Muscle layer of duodenum (tissue), 2 donors: ENCODE measurements around the gene SUGP2.

Experiments used
- H3K27ac ChIP-seq: one replicate; pipeline ENCODE4 v1.7.0; 2013; ENCODE audit warnings: mild to moderate bottlenecking, low read length
- H3K27me3 ChIP-seq: one replicate; pipeline ENCODE4 v1.7.0; 2013; ENCODE audit warnings: low read depth, mild to moderate bottlenecking, control low read depth, low read length
- H3K36me3 ChIP-seq, 2 donors: one replicate each; pipeline ENCODE4 v1.7.0; 2013; ENCODE audit warnings: low read length in 2 of 2, control low read depth in 1 of 2, mild to moderate bottlenecking in 1 of 2; ENCODE audit not compliant: insufficient read depth in 2 of 2, control insufficient read depth in 1 of 2
- H3K4me1 ChIP-seq, 2 donors: one replicate each; pipeline ENCODE4 v1.7.0; 2013; ENCODE audit warnings: low read length in 2 of 2, mild to moderate bottlenecking in 2 of 2, control low read depth in 1 of 2, moderate library complexity in 1 of 2; ENCODE audit not compliant: insufficient read depth in 2 of 2, control insufficient read depth in 1 of 2
- H3K4me3 ChIP-seq, 2 donors: one replicate each; pipeline ENCODE4 v1.7.0; 2013; ENCODE audit warnings: low read length in 2 of 2, low read depth in 1 of 2, mild to moderate bottlenecking in 1 of 2
- H3K9me3 ChIP-seq, 2 donors: one replicate each; pipeline ENCODE4 v1.7.0; 2013; ENCODE audit warnings: low read length in 2 of 2, control low read depth in 1 of 2, mild to moderate bottlenecking in 1 of 2; ENCODE audit not compliant: control insufficient read depth in 1 of 2
- donor health status: healthy.

Gene SUGP2

DNA sequence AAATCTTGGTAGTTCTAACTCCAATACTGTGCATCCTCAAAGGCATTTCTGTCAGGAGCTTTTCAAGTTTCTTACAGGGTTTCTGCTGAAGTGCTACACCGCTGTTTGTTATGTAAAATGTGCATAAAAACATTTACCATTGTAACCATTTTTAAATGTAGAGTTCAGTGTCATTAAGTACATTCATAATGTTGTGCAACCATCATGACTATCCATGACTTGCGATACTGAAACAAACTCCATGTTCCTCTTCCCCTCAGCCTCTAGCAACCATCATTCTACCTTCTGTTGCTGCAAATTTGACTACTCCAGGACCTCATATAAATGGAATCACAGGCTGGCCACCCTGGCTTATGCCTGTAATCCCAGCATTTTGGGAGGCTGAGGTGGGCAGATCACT, 16.1 kb upstream of the SUGP2 start:
- Histone ChIP-seq H3K27me3 (no peaks in the 10 kb centered on the region), H3K36me3 (peaks cover 14 to 34% of the 10 kb centered on the region in 2 donors), H3K4me3 (no peak overlapping the region), H3K9me3 (no peaks in the 10 kb centered on the region), H3K4me1 (no peaks in the 10 kb centered on the region), H3K27ac (no peak overlapping the region)

DNA sequence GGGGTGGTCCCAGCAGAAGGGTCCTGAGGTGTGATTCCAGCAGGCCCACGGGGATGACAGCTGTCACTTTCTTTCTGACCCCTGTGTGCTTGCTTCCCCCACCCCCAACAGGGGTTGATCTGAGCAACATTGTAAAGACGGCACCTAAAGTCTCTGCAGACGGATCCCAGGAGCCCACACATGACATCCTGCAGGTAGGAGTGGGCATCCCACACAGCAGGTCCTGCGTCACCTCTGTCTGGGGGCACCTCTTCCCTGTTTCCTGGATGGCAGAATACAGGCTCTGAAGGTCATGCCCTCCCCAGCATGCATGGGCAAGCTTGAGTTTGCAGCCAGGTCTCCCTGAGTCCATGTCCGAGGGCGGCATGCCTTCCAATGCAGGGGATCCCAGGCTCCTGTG, 10.6 kb upstream of the SUGP2 start:
- peaks cover 14 to 22% of the 10 kb centered on the region in 2 donors for H3K36me3 ChIP-seq
- no peaks in the 10 kb centered on the region for H3K9me3 ChIP-seq
- no peak overlapping the region for H3K4me3 ChIP-seq
- no peaks in the 10 kb centered on the region for H3K27me3 ChIP-seq
- no peak overlapping the region for H3K27ac ChIP-seq
- peaks cover 0 to 5% of the 10 kb centered on the region in 2 donors for H3K4me1 ChIP-seq

DNA sequence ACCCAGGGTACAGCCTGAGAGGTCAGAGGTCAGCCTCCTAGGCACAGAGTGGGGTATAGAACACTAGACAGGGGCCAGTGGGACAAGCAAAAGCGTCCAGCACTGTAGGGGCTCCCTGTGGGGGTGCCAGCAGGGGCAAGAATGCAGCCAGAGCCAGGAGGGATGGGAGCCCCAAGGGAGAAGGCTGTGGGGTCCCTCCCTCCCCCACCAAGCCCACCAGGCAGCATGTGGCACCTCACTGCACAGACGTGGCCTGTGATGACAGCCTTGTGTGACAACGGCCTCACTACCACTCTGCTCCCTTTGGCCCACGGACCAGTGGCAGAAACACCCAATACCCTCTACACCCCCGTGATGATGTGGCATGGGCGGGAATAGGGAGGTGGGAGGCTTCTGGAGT, 10.2 kb upstream of the SUGP2 start:
- H3K27me3 ChIP-seq = no peaks in the 10 kb centered on the region
- H3K27ac ChIP-seq = no peak overlapping the region
- H3K4me1 ChIP-seq = peaks cover 0 to 5% of the 10 kb centered on the region in 2 donors
- H3K4me3 ChIP-seq = no peak overlapping the region
- no peaks in the 10 kb centered on the region for H3K9me3 ChIP-seq
- H3K36me3 ChIP-seq = peaks cover 14 to 22% of the 10 kb centered on the region in 2 donors

DNA sequence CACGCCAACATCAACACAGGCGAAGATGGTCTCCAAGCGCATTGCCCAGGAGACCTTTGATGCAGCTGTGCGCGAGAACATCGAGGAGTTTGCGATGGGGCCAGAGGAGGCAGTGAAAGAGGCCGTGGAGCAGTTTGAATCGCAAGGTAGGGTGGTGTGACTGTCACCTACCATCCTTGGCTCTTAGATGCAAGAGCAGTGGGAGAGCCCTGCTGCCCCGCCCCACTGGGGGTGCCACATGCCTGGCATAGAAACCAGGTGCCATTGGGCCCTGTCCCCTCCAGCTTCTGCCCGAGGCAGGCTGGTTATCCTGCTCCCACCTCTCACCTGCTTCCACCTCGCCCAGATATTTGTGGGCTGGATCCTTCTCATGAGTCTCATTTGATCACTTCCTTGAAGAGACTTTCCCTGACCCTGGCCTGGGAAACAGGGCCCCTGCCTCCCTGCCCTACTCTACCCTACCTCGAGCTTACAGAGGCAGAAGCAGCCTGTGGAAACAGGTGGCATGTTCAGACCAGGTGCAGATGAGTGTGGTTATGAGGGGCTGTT, 9.5 kb upstream of the SUGP2 start:
- Histone ChIP-seq H3K27me3 (no peaks in the 10 kb centered on the region), H3K4me1 (peaks cover 0 to 5% of the 10 kb centered on the region in 2 donors), H3K9me3 (no peaks in the 10 kb centered on the region), H3K4me3 (no peak overlapping the region), H3K27ac (no peak overlapping the region), H3K36me3 (peaks cover 14 to 23% of the 10 kb centered on the region in 2 donors)

DNA sequence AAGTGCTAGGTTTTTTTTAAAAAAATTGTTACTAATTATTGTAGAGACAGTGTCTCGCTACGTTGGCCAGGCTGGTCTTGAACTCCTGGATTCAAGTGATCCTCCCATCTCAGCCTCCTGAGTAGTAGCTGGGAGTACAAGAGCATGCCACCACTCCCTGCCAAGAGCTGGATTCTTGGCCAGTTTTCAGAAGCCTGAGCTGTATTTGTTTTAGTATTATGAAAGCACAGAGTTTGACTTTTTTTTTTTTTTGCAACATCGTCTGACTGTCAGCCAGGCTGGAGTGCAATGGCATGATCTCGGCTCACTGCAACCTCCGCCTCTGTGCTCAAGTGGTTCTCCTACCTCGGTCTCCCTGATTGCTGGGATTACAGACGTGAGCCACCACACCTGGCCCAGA, 7.1 kb upstream of the SUGP2 start:
- peaks cover 0 to 5% of the 10 kb centered on the region in 2 donors for H3K4me1 ChIP-seq
- no peak overlapping the region for H3K27ac ChIP-seq
- no peaks in the 10 kb centered on the region for H3K27me3 ChIP-seq

DNA sequence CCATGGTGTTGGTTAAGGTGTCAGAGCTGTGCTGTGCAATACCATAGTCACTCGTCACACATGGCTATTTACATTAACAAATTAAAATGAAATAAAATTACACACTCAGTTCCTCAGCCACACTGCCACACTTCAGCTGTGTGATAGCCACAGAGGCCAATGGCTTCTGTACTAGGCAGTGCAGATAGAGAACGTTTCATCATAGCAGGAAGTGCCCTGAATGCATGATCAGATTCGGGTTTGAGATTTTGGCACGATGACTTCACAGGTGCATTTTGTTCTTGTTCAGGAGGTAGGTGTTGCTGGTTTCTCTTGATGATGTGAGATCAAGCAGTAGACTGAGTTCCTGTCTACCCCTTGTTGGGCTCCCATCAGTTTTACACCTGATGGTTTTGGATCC, 6.6 kb upstream of the SUGP2 start:
- Histone ChIP-seq H3K9me3 (no peaks in the 10 kb centered on the region), H3K4me3 (no peak overlapping the region), H3K4me1 (peaks cover 0 to 5% of the 10 kb centered on the region in 2 donors), H3K36me3 (peaks cover 14 to 25% of the 10 kb centered on the region in 2 donors), H3K27me3 (no peaks in the 10 kb centered on the region), H3K27ac (no peak overlapping the region)

More for the DNA sequence above, 7.1 kb upstream of the SUGP2 start:
- peaks cover 14 to 25% of the 10 kb centered on the region in 2 donors for H3K36me3 ChIP-seq
- no peaks in the 10 kb centered on the region for H3K9me3 ChIP-seq
- no peak overlapping the region for H3K4me3 ChIP-seq

DNA sequence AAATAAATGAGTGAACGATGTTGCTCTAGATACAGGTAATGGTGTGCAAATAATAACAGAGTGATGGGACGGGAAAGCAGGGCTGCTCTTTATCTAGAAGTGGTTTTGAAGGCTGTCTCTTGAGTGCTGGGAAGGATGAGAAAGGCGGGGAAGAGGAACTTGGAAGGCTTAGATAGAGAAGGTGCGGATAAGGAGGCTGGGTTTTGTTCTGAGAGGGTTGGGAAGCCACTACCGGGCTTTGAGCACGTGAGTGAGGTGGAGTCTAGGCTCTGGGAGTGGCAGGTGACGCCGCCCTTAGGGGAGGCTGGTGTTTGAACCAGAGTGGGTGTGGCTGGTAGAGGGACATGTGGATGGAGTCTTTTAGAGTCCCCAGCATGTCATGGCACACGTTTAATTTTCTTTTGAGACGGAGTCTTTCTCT, 897 bp upstream of the SUGP2 start:
- H3K4me3 ChIP-seq = peak overlapping the region; percentile 67 to 91
- peak overlapping the region; percentile 58 for H3K27ac ChIP-seq
- peaks cover 0 to 11% of the 10 kb centered on the region in 2 donors for H3K36me3 ChIP-seq
- H3K4me1 ChIP-seq = peaks cover 0 to 20% of the 10 kb centered on the region in 2 donors
- no peaks in the 10 kb centered on the region for H3K9me3 ChIP-seq
- no peaks in the 10 kb centered on the region for H3K27me3 ChIP-seq

DNA sequence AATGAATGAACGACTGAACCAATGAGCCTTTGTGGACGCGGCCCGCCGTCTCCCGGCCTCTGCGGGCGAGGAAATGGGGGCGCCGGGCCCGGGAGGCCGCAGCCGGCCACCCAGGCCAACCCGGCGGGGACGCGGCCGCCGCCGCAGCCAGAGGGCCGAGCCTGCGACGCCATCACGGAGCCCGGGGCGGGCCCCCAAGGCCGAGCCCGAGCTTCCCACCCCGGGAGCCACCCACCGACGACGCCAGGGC, 216 bp downstream of the SUGP2 start:
- Histone ChIP-seq H3K4me1 (peaks cover 0 to 20% of the 10 kb centered on the region in 2 donors), H3K27me3 (no peaks in the 10 kb centered on the region), H3K27ac (peak overlapping the region; percentile 45), H3K36me3 (peaks cover 7 to 17% of the 10 kb centered on the region in 2 donors), H3K9me3 (no peaks in the 10 kb centered on the region), H3K4me3 (peak overlapping the region; percentile 83 to 91)

DNA sequence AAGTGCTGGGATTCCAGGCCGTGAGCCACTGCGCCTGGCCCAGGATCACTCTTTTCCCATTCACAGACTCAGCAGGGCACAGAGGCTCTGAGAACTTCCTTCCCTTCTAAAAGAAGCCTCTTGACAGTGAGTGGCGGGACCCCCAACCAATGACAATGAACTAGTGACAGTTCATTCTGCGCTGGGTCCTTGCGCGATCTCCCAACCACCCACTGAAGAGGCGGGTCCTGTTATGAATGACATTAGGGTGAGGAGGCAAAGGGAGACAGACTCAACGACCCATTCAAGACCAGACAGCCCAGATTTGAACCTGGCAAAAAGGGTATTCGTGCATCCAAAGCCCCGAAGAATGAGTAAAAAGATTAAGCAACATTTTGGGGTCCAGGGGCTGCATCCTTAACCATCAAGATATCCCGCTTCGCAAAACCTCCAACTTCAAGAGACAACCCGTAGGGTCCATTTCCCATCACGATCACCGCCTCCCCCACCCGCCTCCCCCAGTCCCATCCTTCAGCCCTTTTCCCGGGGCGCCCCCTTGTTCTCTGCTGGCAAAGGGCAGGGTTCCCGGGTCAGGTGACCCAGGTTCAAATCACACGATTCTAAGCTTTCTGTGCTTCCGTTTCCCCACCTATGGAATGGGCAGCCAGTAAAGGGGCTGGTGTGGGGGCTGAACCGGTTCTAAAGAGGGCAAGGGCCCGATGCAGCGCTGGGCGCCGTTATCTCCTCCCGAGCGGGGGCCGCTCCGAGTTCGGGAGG, 719 bp downstream of the SUGP2 start:
- Histone ChIP-seq H3K4me3 (peak overlapping the region; percentile 83 to 91), H3K9me3 (no peaks in the 10 kb centered on the region), H3K27ac (peak overlapping the region; percentile 45), H3K36me3 (peaks cover 10 to 19% of the 10 kb centered on the region in 2 donors), H3K27me3 (no peaks in the 10 kb centered on the region), H3K4me1 (peaks cover 0 to 20% of the 10 kb centered on the region in 2 donors)

DNA sequence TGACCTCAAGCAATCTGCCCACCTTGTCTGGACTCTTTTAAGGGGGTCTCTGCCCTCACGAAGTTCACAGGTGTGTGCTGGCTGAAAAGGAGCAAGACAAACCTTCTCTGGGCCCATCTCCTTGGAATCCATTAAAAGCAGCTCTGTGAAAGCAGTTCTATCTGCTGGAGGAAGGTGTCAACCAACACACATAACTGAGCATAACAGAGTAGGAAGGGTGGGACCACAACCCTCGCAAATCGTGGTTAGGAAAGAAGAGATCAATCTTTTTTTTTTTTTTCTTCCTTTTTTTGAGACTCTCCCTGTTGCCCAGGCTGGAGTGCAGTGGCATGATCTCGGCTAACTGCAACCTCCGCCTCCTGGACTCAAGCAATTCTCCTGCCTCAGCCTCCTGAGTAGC, 1.4 kb downstream of the SUGP2 start:
- no peak overlapping the region for H3K27ac ChIP-seq
- peaks cover 14 to 26% of the 10 kb centered on the region in 2 donors for H3K36me3 ChIP-seq
- peaks cover 0 to 20% of the 10 kb centered on the region in 2 donors for H3K4me1 ChIP-seq
- peak overlapping the region in 1 of 2 donors; percentile 91 for H3K4me3 ChIP-seq
- no peaks in the 10 kb centered on the region for H3K27me3 ChIP-seq
- H3K9me3 ChIP-seq = no peaks in the 10 kb centered on the region

DNA sequence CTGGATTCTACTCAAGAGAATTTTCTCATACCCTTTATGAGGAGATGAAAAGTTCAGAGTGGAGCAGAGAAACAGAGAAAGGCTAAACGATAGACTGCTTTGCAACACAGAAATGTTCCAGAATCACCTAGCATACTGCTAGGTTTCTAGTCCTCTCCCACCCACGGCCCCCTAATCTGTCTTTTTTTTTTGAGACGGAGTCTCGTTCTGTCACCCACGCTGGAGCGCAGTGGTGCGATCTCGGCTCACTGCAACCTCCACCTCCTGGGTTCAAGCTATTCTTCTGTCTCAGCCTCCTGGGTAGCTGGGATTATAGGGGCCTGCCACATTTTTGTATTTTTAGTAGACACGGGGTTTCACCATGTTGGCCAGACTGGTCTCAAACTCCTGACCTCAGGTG, 4.8 kb downstream of the SUGP2 start:
- H3K36me3 ChIP-seq = peaks cover 40 to 57% of the 10 kb centered on the region in 2 donors
- peaks cover 0 to 11% of the 10 kb centered on the region in 2 donors for H3K4me1 ChIP-seq
- H3K27ac ChIP-seq = no peak overlapping the region
- no peak overlapping the region for H3K4me3 ChIP-seq
- no peaks in the 10 kb centered on the region for H3K9me3 ChIP-seq
- no peaks in the 10 kb centered on the region for H3K27me3 ChIP-seq

DNA sequence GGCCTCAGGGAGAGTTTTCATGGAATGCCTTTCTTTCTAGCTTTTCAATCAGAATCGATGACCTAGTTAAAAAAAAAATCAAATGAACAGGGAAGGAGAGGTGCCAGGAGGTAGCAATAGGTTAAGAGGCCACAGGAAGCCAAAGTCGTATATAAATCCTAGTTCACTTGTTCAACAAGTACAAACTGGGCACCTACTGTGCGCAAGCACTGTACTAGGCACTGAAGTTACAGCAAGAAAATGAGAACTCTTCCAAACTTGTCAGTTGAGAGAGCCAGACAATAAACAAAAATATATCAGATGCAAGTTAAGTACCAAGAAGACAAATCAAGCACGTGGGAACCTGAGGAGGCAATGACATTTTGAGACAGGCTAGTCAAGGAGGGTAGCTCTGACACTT, 6.1 kb downstream of the SUGP2 start:
- H3K36me3 ChIP-seq = peaks cover 50 to 66% of the 10 kb centered on the region in 2 donors
- no peak overlapping the region for H3K4me3 ChIP-seq
- peaks cover 0 to 9% of the 10 kb centered on the region in 2 donors for H3K4me1 ChIP-seq
- H3K27ac ChIP-seq = no peak overlapping the region
- H3K9me3 ChIP-seq = no peaks in the 10 kb centered on the region
- H3K27me3 ChIP-seq = no peaks in the 10 kb centered on the region
